ENCODE measurements around the gene ZC3H6. TPM values are rescaled to one million over a fixed set of nuclear protein-coding genes. Genes with fewer than 3 reads are reported as not detected.

Gene ZC3H6
- total RNA-seq, 2 donors from 2014 or later: 6.9 to 10.6 TPM

DNA sequence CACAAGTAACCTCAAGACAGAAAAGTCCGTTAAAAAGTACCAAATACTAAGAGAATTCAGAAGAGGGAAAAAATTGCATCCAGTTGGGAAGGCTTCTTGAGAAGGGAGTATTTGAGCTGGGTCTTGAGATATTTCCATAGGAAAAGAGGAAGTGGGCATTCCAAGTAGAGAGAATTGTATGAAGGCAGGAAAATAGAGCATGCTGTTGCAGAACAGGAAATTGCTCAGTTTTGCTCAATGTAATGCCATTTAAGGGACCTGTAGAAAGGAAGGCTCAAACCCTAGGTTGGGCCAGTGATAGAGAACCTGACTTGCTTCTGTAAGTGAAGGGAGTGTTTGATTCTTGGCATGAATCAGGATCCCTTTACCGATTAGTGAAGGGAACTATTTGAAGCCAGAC, 19.5 kb upstream of the ZC3H6 start:
- Histone ChIP-seq H3K36me3 (no peaks in the 10 kb centered on the region), H3K4me3 (no peak overlapping the region), H3K4me1 (ENCODE audit: control insufficient read depth in 1 of 2, low read depth in 2 of 2) (peaks cover 7 to 18% of the 10 kb centered on the region in 2 donors), H3K27ac (no peak overlapping the region), H3K9me3 (no peaks in the 10 kb centered on the region), H3K27me3 (replicated peaks; ENCODE audit: insufficient read depth) (no peaks in the 10 kb centered on the region)
- DNase-seq (ENCODE audit: low spot score): no peak
- no peak for ATAC-seq (ENCODE audit: insufficient number of reproducible peaks, low FRiP score, low read depth)
- TF ChIP-seq, protein P1, sequence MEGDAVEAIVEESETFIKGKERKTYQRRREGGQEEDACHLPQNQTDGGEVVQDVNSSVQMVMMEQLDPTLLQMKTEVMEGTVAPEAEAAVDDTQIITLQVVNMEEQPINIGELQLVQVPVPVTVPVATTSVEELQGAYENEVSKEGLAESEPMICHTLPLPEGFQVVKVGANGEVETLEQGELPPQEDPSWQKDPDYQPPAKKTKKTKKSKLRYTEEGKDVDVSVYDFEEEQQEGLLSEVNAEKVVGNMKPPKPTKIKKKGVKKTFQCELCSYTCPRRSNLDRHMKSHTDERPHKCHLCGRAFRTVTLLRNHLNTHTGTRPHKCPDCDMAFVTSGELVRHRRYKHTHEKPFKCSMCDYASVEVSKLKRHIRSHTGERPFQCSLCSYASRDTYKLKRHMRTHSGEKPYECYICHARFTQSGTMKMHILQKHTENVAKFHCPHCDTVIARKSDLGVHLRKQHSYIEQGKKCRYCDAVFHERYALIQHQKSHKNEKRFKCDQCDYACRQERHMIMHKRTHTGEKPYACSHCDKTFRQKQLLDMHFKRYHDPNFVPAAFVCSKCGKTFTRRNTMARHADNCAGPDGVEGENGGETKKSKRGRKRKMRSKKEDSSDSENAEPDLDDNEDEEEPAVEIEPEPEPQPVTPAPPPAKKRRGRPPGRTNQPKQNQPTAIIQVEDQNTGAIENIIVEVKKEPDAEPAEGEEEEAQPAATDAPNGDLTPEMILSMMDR (IDR thresholded peaks at IDR 0.05): no peak

DNA sequence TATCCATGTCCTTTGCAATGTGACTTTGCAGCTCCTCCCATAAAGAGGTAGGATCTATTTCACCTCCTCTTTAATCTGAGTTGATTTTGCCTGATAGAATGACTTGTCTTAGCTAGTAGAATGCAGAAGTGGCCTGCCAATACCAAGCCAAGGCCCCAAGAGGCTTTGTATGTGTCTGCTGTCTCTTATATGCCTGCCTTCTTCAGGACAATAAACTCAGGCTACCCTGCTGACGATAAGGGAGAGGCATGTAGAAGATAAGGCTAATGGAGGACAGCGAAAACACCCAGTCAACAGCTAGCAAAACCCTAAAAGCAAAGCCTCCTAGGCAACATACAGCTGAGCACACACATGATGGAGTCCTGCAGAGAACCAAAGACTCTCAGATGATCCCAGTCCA, 18.7 kb upstream of the ZC3H6 start:
- TF ChIP-seq, protein P1 (IDR thresholded peaks at IDR 0.05): no peak
- H3K4me1 ChIP-seq (ENCODE audit: control insufficient read depth in 1 of 2, low read depth in 2 of 2): peaks cover 7 to 18% of the 10 kb centered on the region in 2 donors
- no peaks in the 10 kb centered on the region for H3K27me3 ChIP-seq (replicated peaks; ENCODE audit: insufficient read depth)
- H3K9me3 ChIP-seq: no peaks in the 10 kb centered on the region
- H3K4me3 ChIP-seq: no peak overlapping the region
- ATAC-seq (ENCODE audit: insufficient number of reproducible peaks, low FRiP score, low read depth) (no peak), DNase-seq (ENCODE audit: low spot score) (no peak)
- H3K27ac ChIP-seq: no peak overlapping the region
- no peaks in the 10 kb centered on the region for H3K36me3 ChIP-seq

DNA sequence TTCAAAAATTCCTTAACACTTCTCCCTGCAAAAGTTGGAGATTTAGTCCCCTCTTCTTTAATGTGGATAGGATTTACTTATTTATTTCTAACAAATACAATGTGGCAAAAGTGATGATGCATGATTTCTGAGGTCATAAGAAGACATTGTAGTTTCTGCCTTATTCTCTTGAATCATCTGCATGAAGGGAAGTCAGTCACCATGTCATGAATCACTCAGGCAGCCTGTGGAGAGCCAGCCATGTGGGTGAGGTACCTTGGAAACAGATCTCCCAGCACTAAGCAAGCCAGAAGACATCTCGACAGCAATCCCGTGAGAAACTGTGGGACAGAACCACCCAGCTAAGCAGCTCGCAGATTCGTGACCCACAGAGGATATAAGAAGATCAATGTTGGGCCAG, 17.8 kb upstream of the ZC3H6 start:
- no peaks in the 10 kb centered on the region for H3K27me3 ChIP-seq (replicated peaks; ENCODE audit: insufficient read depth)
- no peak for ATAC-seq (ENCODE audit: insufficient number of reproducible peaks, low FRiP score, low read depth)
- DNase-seq (ENCODE audit: low spot score): no peak
- no peaks in the 10 kb centered on the region for H3K9me3 ChIP-seq
- H3K4me3 ChIP-seq: no peak overlapping the region
- no peaks in the 10 kb centered on the region for H3K36me3 ChIP-seq
- peaks cover 7 to 16% of the 10 kb centered on the region in 2 donors for H3K4me1 ChIP-seq (ENCODE audit: control insufficient read depth in 1 of 2, low read depth in 2 of 2)
- H3K27ac ChIP-seq: no peak overlapping the region
- TF ChIP-seq, protein P1 (IDR thresholded peaks at IDR 0.05): no peak

DNA sequence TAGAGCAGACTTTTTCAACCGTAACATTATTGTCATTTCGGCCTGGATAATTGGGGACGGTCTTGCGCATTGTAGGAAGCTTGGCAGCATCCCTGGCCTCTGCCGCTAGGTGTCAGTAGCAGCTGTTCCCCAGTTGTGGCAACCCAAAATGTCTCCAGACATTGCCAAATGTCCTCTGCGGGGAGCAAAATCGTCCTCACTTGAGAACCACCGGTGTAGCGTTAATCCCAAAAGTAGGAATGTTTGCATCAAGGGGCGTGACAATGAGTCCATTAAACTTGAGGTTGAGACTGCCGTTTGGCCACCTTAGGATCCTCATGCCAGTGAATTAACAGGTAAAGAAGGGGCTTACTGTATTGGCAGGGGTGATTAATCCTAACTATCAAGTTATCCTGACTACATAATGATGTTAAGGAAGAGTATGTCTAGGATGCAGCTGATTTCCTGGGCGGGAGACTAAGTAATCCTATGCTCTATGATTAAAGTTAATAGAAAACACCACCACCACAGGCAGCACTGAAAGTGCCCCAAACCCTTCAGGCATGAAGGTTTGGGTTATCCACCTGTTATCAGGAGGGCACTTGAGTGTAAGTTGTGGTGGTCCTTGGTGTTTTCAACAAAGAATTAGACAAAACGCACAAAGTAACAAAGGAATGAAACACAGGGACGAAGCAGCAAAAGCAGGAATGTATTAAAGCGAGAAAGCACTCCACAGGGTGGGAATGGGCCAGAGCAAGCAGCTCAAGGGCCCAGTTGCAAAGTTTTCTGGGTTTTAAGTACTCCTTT, 15.7 kb upstream of the ZC3H6 start:
- TF ChIP-seq, protein P1 (IDR thresholded peaks at IDR 0.05): peak; percentile 93
- Histone ChIP-seq H3K9me3 (no peaks in the 10 kb centered on the region), H3K36me3 (no peaks in the 10 kb centered on the region), H3K4me1 (ENCODE audit: control insufficient read depth in 1 of 2, low read depth in 2 of 2) (peaks cover 0 to 5% of the 10 kb centered on the region in 2 donors), H3K27ac (no peak overlapping the region), H3K27me3 (replicated peaks; ENCODE audit: insufficient read depth) (no peaks in the 10 kb centered on the region), H3K4me3 (peak overlapping the region; percentile 48)
- peak; percentile 41 for DNase-seq (ENCODE audit: low spot score)
- ATAC-seq (ENCODE audit: insufficient number of reproducible peaks, low FRiP score, low read depth): peak; percentile 77

DNA sequence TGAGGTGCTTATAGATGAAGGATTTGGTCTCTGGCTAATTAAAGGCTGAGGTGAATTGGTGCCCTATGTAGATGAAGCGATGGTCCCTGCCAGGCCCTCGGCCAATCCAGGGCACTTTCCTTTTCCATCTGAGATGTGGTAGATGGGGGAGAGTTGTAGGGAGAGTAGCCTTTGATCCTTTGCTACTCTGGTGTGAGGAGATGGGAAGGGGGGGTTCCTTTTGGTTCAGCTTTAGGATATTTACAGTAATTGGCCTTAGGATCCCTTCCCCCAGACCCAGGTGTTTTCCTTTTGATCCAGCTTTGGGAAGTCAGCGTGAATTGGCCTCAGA, 15.1 kb upstream of the ZC3H6 start:
- Histone ChIP-seq H3K36me3 (no peaks in the 10 kb centered on the region), H3K4me3 (no peak overlapping the region), H3K27me3 (replicated peaks; ENCODE audit: insufficient read depth) (no peaks in the 10 kb centered on the region), H3K9me3 (no peaks in the 10 kb centered on the region), H3K27ac (no peak overlapping the region), H3K4me1 (ENCODE audit: control insufficient read depth in 1 of 2, low read depth in 2 of 2) (peaks cover 0 to 4% of the 10 kb centered on the region in 2 donors)
- DNase-seq (ENCODE audit: low spot score): no peak
- ATAC-seq (ENCODE audit: insufficient number of reproducible peaks, low FRiP score, low read depth): no peak
- TF ChIP-seq, protein P1 (IDR thresholded peaks at IDR 0.05): no peak

All from thoracic aorta (tissue), 2 donors.